Measurements from ENCODE around the gene ATP6V1C2.

GRCh38 chr2:10830641-10831399 is 109.4 kb downstream of the ATP6V1C2 start:
- no peak for TF ChIP-seq CTCF (IDR thresholded peaks at IDR 0.05; ENCODE audit: low read length)
- TF ChIP-seq EZH2 (optimal IDR thresholded peaks at IDR 0.05; ENCODE audit: low read depth, low read length), result no peak
- no peak for TF ChIP-seq EZH2phosphoT487 (IDR thresholded peaks at IDR 0.05; ENCODE audit: low read length)

All from MM.1S (cell line).